Measurements from ENCODE around the gene GAS5. TPM values are rescaled to one million over a fixed set of nuclear protein-coding genes. Genes with fewer than 3 reads are reported as not detected.

Gene GAS5
- total and polyA plus RNA-seq, 2 of the 8 experiments (the other 6 are each of a cell fraction or from before 2014, with no cell fraction given), result 799 to 1,238 TPM

GRCh38 chr1:173887627-173888026 is 19.8 kb upstream of the GAS5 start:
- no peak overlapping the region for H4K91ac ChIP-seq (replicated peaks; ENCODE audit: insufficient read length, low read length)
- H3K4ac ChIP-seq (replicated peaks; ENCODE audit: insufficient read length, low read depth, low read length), result no peak overlapping the region
- no peak overlapping the region for H3K4me3 ChIP-seq (ENCODE audit: extremely low read depth in 1 of 4, insufficient read depth in 2 of 4, low read depth in 3 of 4, low read length in 4 of 4)
- no peak overlapping the region for H2BK20ac ChIP-seq (ENCODE audit: low read length)
- H3K4me1 ChIP-seq (replicated peaks in 1 of 4; ENCODE audit: control insufficient read depth in 3 of 4, insufficient read depth in 4 of 4, low read length in 3 of 4), result peaks cover 0 to 7% (median 2%) of the 10 kb centered on the region in 4 experiments; a peak in 2 of 7 replicates
- no peak overlapping the region for H3K56ac ChIP-seq (replicated peaks; ENCODE audit: insufficient read length, low read depth, low read length)
- H4K20me1 ChIP-seq (replicated peaks in 1 of 2; ENCODE audit: control insufficient read depth in 1 of 2, insufficient read depth in 2 of 2, low read length in 2 of 2), result no peaks in the 10 kb centered on the region
- H2BK12ac ChIP-seq (ENCODE audit: low read depth, low read length), result no peak overlapping the region
- FAIRE-seq (no peak), DNase-seq (ENCODE audit: low read depth in 1 of 2, low spot score in 2 of 2) (no peak)
- H3K23me2 ChIP-seq (ENCODE audit: low read depth, low read length), result no peaks in the 10 kb centered on the region
- H3K18ac ChIP-seq (ENCODE audit: extremely low read depth, low read length), result no peak overlapping the region
- H2BK120ac ChIP-seq (replicated peaks; ENCODE audit: low read depth, low read length), result no peak overlapping the region
- no peak overlapping the region for H2BK15ac ChIP-seq (ENCODE audit: low read length)
- H3K23ac ChIP-seq (ENCODE audit: insufficient read length), result no peak overlapping the region
- POLR2A ChIA-PET (ENCODE audit: partially characterized antibody), result interaction anchor here (1.0 to 6.8 kb wide), 3 partner anchors 16 to 63 kb away, joined by 3 to 109 read pairs (median 5); partner anchors contain the start of genes DARS2, GAS5 and ZBTB37
- no peak overlapping the region for H2BK5ac ChIP-seq (ENCODE audit: low read depth, low read length)
- no peaks in the 10 kb centered on the region for H3K9me3 ChIP-seq (ENCODE audit: insufficient read depth in 2 of 2, low read depth in 1 of 2, low read length in 1 of 2)
- H3K36me3 ChIP-seq (ENCODE audit: control insufficient read depth in 2 of 4, insufficient read depth in 4 of 4, low read length in 3 of 4), result peaks cover 0 to 14% (median 5%) of the 10 kb centered on the region in 4 experiments; a peak in 4 of 8 replicates
- WGBS, 2 experiments (ENCODE audit: extremely low coverage in 1 of 2, insufficient coverage in 1 of 2, insufficient read length in 1 of 2, insufficient replicate concordance in 2 of 2, low coverage in 1 of 2, low lambda C conversion rate in 2 of 2, missing lambda C conversion rate in 1 of 2), result 92% methylated on average over 2 of the region's 2 CpGs; no CpG with 5 or more reads in 1 of the 2 experiments
- no peak overlapping the region for H3K4me2 ChIP-seq (ENCODE audit: insufficient read depth in 1 of 2, low read depth in 2 of 2, low read length in 2 of 2)
- CTCF ChIA-PET (ENCODE audit: partially characterized antibody), result interaction anchor here (0.7 kb wide), 1 partner anchor 10 kb away, joined by 3 read pairs; no protein-coding TSS in a partner anchor
- no peaks in the 10 kb centered on the region for H3K79me2 ChIP-seq (ENCODE audit: control insufficient read depth in 1 of 2, insufficient read depth in 2 of 2, low read length in 2 of 2)
- no peak overlapping the region for H2AK5ac ChIP-seq (ENCODE audit: low read depth, low read length)
- no peak overlapping the region for H3K9ac ChIP-seq (replicated peaks in 1 of 4; ENCODE audit: extremely low read depth in 1 of 4, low read depth in 3 of 4, low read length in 3 of 4)
- no peak overlapping the region for H3K27ac ChIP-seq (ENCODE audit: low read depth, low read length)
- no peaks in the 10 kb centered on the region for H3K79me1 ChIP-seq (ENCODE audit: low read depth, low read length)
- no peak overlapping the region for H4K5ac ChIP-seq (ENCODE audit: insufficient read length, low read depth, low read length)
- no peak overlapping the region for H3K14ac ChIP-seq (ENCODE audit: insufficient read length)
- H4K8ac ChIP-seq (ENCODE audit: extremely low read depth, insufficient read depth, low read length), result no peak overlapping the region
- no peak overlapping the region for H2AFZ ChIP-seq (ENCODE audit: low read length)
- H3K27me3 ChIP-seq (replicated peaks in 1 of 4; ENCODE audit: control insufficient read depth in 3 of 4, extremely low read depth in 1 of 4, insufficient read depth in 3 of 4, low read length in 3 of 4), result no peaks in the 10 kb centered on the region
- TF ChIP-seq CHD2 (IDR thresholded peaks at IDR 0.05; ENCODE audit: low read length), result no peak
- no peak for TF ChIP-seq TEAD4 (IDR thresholded peaks at IDR 0.05; ENCODE audit: low read depth, low read length)
- TF ChIP-seq, protein P1, sequence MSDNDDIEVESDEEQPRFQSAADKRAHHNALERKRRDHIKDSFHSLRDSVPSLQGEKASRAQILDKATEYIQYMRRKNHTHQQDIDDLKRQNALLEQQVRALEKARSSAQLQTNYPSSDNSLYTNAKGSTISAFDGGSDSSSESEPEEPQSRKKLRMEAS (IDR thresholded peaks at IDR 0.05), result no peak
- no peak for TF ChIP-seq SRF (IDR thresholded peaks at IDR 0.05; ENCODE audit: low read depth, low read length)
- TF ChIP-seq CBX8 (IDR thresholded peaks at IDR 0.05; ENCODE audit: borderline replicate concordance, low read depth, low read length), result no peak
- no peak for TF ChIP-seq TAF7 (optimal IDR thresholded peaks at IDR 0.05; ENCODE audit: borderline replicate concordance, low read depth, low read length)
- no peak for TF ChIP-seq ASH2L (IDR thresholded peaks at IDR 0.05; ENCODE audit: low read length)
- TF ChIP-seq JUND (IDR thresholded peaks at IDR 0.05; ENCODE audit: low read length), result no peak
- TF ChIP-seq ZNF274 (IDR thresholded peaks at IDR 0.05; ENCODE audit: borderline replicate concordance, extremely low read depth, low read length), result no peak
- TF ChIP-seq RNF2 (IDR thresholded peaks at IDR 0.05; ENCODE audit: borderline replicate concordance, low read depth, low read length, missing control alignments, poor library complexity, severe bottlenecking), result no peak
- no peak for TF ChIP-seq SP4 (IDR thresholded peaks at IDR 0.05; ENCODE audit: low read length)
- TF ChIP-seq RBBP5 (IDR thresholded peaks at IDR 0.05; ENCODE audit: borderline replicate concordance, low read depth, low read length), result no peak
- no peak for TF ChIP-seq KDM5A (IDR thresholded peaks at IDR 0.05; ENCODE audit: low read length)
- no peak for TF ChIP-seq RXRA (IDR thresholded peaks at IDR 0.05; ENCODE audit: insufficient read depth, low read depth, low read length)
- no peak for TF ChIP-seq NRF1 (IDR thresholded peaks at IDR 0.05; ENCODE audit: low read depth, low read length)
